Astrocyte (in vitro differentiated cells and primary cell): Measurements from ENCODE around the gene DBX2. TPM values are rescaled to one million over a fixed set of nuclear protein-coding genes. Genes with fewer than 3 reads are reported as not detected.

Experiments used
- total RNA-seq: library from RNA; stranded (reverse); gene quantifications from 2 replicates; pipeline ENCODE4 v1.2.1, GENCODE V29; 2021

Gene DBX2
- total RNA-seq, 1 donor from 2014 or later: not detected

Other genes starting within 250 kb of the DBX2 start
- 0.53 and 1.0 TPM in 2 replicates for gene NELL2, start 174.8 kb downstream of the DBX2 start, total RNA-seq
- gene ANO6, start 165.0 kb upstream of the DBX2 start, total RNA-seq: 111 and 113 TPM in 2 replicates